Measurements from ENCODE around the gene AP4M1. TPM values are rescaled to one million over a fixed set of nuclear protein-coding genes. Genes with fewer than 3 reads are reported as not detected.
A peak's percentile ranks its signal among the peaks of the same experiment; 100 is the strongest.
"Not testable (repeated sequence)": the region's sequence is repeated elsewhere in the genome, so short reads cannot be mapped to it uniquely, and the experiment has no call there.

Gene AP4M1
- total RNA-seq, 4 donors from 2014 or later = 5.0 to 52.0 (median 33.6) TPM

- intact Hi-C loops (cut with DNase I; ENCODE audit: low total_unique reads) = loop anchor here (2.0 kb wide), 1 partner anchor 46 kb away; the partner anchor contains the start of gene ZNF3
- DNase-seq = peak; percentile 91 to 93
- peak within 1 kb of the TSS; percentile 89 to 93 for H3K27ac ChIP-seq
- H3K4me1 ChIP-seq = peaks cover 0 to 3% of the 10 kb centered on the region in 2 donors
- H3K27me3 ChIP-seq = no peaks in the 10 kb centered on the region
- H3K9me3 ChIP-seq = no peaks in the 10 kb centered on the region
- peak in 2 of 4 experiments; percentile 3 to 8 for TF ChIP-seq CTCF (IDR thresholded peaks at IDR 0.05)
- TF ChIP-seq POLR2A (IDR thresholded peaks at IDR 0.05) = peak in 1 of 2 donors; percentile 42
- peak within 1 kb of the TSS; percentile 50 to 51 for H3K4me3 ChIP-seq
- H3K36me3 ChIP-seq = no peaks in the 10 kb centered on the region
Measured at GRCh38 chr7:100126931-100127865, 25.8 kb downstream of the AP4M1 start, which contains the start of gene MBLAC1. MBLAC1 (plus strand) TSS chr7:100126967; CDS start chr7:100127396, 429 bp downstream.

- Histone ChIP-seq H3K4me1 (peaks cover 0 to 3% of the 10 kb centered on the region in 2 donors), H3K9me3 (no peaks in the 10 kb centered on the region), H3K4me3 (peak overlapping the region; percentile 50 to 51), H3K27ac (peak overlapping the region; percentile 89 to 93), H3K27me3 (no peaks in the 10 kb centered on the region), H3K36me3 (no peaks in the 10 kb centered on the region)
- peak in 1 of 2 donors; percentile 35 for DNase-seq
- TF ChIP-seq CTCF (IDR thresholded peaks at IDR 0.05) (no peak), POLR2A (IDR thresholded peaks at IDR 0.05) (no peak)
- intact Hi-C loops (cut with DNase I; ENCODE audit: low total_unique reads) = loop anchor here (2.0 kb wide), 1 partner anchor 47 kb away; the partner anchor contains the start of gene ZNF3
Measured at GRCh38 chr7:100127866-100128636, 26.6 kb downstream of the AP4M1 start.

DNA sequence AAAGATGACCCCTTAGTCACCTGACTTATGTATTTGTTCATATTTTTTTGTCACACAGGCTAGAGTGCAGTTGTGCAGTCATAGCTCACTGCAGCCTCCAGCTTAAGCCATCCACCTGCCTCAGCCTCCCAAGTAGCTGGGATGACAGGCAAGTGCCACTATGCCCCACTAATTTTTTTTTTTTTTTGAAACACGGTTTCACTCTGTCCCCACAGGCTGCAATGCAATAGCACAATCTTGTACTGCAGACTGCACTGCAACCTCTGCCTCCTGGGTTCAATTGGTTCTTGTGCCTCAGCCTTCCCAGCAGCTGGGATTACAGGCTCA, 27.2 kb downstream of the AP4M1 start:
- Histone ChIP-seq H3K27ac (peak overlapping the region in 1 of 2 donors; percentile 89), H3K4me1 (peaks cover 0 to 3% of the 10 kb centered on the region in 2 donors)
- intact Hi-C loops (cut with DNase I; ENCODE audit: low total_unique reads) = no loop called here

DNA sequence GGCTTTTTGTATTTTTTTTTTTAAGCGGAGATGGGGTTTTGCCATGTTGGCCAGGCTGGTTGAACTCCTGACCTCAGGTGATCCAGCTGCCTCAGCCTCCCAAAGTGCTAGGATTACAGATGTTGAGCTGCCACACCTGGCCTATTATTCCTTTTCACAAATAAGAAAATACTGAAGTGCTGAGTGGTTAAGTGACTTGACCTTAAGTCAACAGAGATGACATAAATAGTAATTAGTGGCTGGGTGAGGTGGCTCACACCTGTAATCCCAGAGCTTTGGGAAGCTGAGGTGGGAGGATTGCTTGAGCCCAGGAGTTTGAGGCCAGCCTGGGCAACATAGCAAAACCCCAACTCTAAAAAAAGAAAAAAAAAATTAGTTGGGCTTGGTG, 28.8 kb downstream of the AP4M1 start:
- DNase-seq; H3K27me3 ChIP-seq; intact Hi-C loops (cut with DNase I; ENCODE audit: low total_unique reads): not testable (repeated sequence)

More for the DNA sequence above, 27.2 kb downstream of the AP4M1 start:
- no peaks in the 10 kb centered on the region for H3K9me3 ChIP-seq
- H3K4me3 ChIP-seq = no peak overlapping the region
- TF ChIP-seq POLR2A (IDR thresholded peaks at IDR 0.05) (no peak), CTCF (IDR thresholded peaks at IDR 0.05) (no peak)
- no peak for DNase-seq
- no peaks in the 10 kb centered on the region for H3K27me3 ChIP-seq
- no peaks in the 10 kb centered on the region for H3K36me3 ChIP-seq

GRCh38 chr7:100130608-100131453, 29.4 kb downstream of the AP4M1 start:
- intact Hi-C loops (cut with DNase I; ENCODE audit: low total_unique reads) = no loop called here

More for the DNA sequence above, 28.8 kb downstream of the AP4M1 start:
- H3K4me3 ChIP-seq, H3K9me3 ChIP-seq, H3K27ac ChIP-seq, H3K36me3 ChIP-seq, H3K4me1 ChIP-seq: not testable (repeated sequence)

More at GRCh38 chr7:100130608-100131453, 29.4 kb downstream of the AP4M1 start:
- H3K9me3 ChIP-seq = no peaks in the 10 kb centered on the region
- H3K4me1 ChIP-seq = peaks cover 0 to 3% of the 10 kb centered on the region in 2 donors
- no peak overlapping the region for H3K4me3 ChIP-seq
- no peak overlapping the region for H3K27ac ChIP-seq
- no peaks in the 10 kb centered on the region for H3K27me3 ChIP-seq
- TF ChIP-seq CTCF (IDR thresholded peaks at IDR 0.05) (peak; percentile 81 to 85 (median 82)), POLR2A (IDR thresholded peaks at IDR 0.05) (no peak)
- no peaks in the 10 kb centered on the region for H3K36me3 ChIP-seq
- DNase-seq = peak; percentile 78 to 83

Measured in uterus (tissue), 4 donors.